Upper lobe of left lung (tissue), 6 donors: ENCODE data around the gene DNMT3A. TPM values are rescaled to one million over a fixed set of nuclear protein-coding genes. Genes with fewer than 3 reads are reported as not detected.

Source experiments
- ATAC-seq, 2 donors: fragments of 200-7000 bp; cut with Tn5 transposase; one replicate each; pipeline ENCODE4 v1.9.1; 2022; ENCODE audit warnings: mild to moderate bottlenecking in 2 of 2, moderate library complexity in 2 of 2; ENCODE audit not compliant: low FRiP score in 2 of 2
- DNase-seq, 2 donors: peaks; one replicate each; pipeline ENCODE4 v3.0.0-alpha.2; 2019 to 2020
- H3K27ac ChIP-seq, 4 donors: fragments of 200-600 bp; sonication (generic); one replicate each; pipeline ENCODE4 v1.5.1; 2016 to 2019
- H3K27me3 ChIP-seq, 4 donors: fragments of 200-600 bp; sonication (generic); one replicate each; pipeline ENCODE4 v1.5.1; 2017 to 2019
- H3K36me3 ChIP-seq, 4 donors: fragments of 200-600 bp; sonication (generic); one replicate each; pipeline ENCODE4 v1.5.1; 2016 to 2019
- H3K4me1 ChIP-seq, 4 donors: fragments of 200-600 bp; sonication (generic); one replicate each; pipeline ENCODE4 v1.5.1; 2018 to 2019
- H3K4me3 ChIP-seq, 4 donors: fragments of 200-600 bp; sonication (generic); one replicate each; pipeline ENCODE4 v1.5.1; 2017 to 2019; ENCODE audit warnings: mild to moderate bottlenecking in 2 of 4, moderate library complexity in 1 of 4
- H3K9me3 ChIP-seq, 4 donors: fragments of 200-600 bp; sonication (generic); one replicate each; pipeline ENCODE4 v1.5.1; 2018 to 2019
- EP300 ChIP-seq, 4 donors: sonication (generic); formaldehyde crosslinking; IDR thresholded peaks; one replicate each; pipeline ENCODE4 v1.5.1; 2017; ENCODE audit warnings: antibody characterized with exemption in 4 of 4, control low read depth in 2 of 4
- POLR2A ChIP-seq, 4 donors: fragments of 450-650 bp; IDR thresholded peaks; one replicate each; pipeline ENCODE4 v1.5.1; 2016 to 2017; ENCODE audit warnings: antibody characterized with exemption in 4 of 4, mild to moderate bottlenecking in 2 of 4
- POLR2AphosphoS5 ChIP-seq, 2 donors: sonication (generic); formaldehyde crosslinking; IDR thresholded peaks; one replicate each; pipeline ENCODE4 v1.5.1; 2017; ENCODE audit warnings: antibody characterized with exemption in 2 of 2
- WGBS, 2 donors: methylation state at CpG; one replicate each; pipeline ENCODE4 v1.1.5; 2017 to 2018; 5-methylcytosine and 5-hydroxymethylcytosine counted together
- total RNA-seq, 6 donors: library from RNA; depleted of rRNA in 4 of 6; stranded (reverse); fragments of >200 nt in 4 of 6; gene quantifications; one replicate each; pipeline versions ENCODE4 v1.1.0 to v1.2.1, GENCODE V29; 2016 to 2021
- TF ChIP-seq, protein P1 (sequence below), 6 experiments: fragments of 450-650 bp in 4 of 6; fragments of 200-600 bp in 2 of 6; sonication (generic) in 2 of 6; IDR thresholded peaks; one replicate each; pipeline ENCODE4 v1.5.1; 2016 to 2019; ENCODE audit warnings: antibody characterized with exemption in 6 of 6
- donor health status: DM: no; HTN: no; CAD: no; lungs with moderate emphysema.
- donor health status: DM: no; HTN: yes; CAD: no; lungs with severe emphysema.

Gene DNMT3A
- total RNA-seq, 6 donors from 2014 or later: 7.8 to 49.2 (median 30.4) TPM

DNA sequence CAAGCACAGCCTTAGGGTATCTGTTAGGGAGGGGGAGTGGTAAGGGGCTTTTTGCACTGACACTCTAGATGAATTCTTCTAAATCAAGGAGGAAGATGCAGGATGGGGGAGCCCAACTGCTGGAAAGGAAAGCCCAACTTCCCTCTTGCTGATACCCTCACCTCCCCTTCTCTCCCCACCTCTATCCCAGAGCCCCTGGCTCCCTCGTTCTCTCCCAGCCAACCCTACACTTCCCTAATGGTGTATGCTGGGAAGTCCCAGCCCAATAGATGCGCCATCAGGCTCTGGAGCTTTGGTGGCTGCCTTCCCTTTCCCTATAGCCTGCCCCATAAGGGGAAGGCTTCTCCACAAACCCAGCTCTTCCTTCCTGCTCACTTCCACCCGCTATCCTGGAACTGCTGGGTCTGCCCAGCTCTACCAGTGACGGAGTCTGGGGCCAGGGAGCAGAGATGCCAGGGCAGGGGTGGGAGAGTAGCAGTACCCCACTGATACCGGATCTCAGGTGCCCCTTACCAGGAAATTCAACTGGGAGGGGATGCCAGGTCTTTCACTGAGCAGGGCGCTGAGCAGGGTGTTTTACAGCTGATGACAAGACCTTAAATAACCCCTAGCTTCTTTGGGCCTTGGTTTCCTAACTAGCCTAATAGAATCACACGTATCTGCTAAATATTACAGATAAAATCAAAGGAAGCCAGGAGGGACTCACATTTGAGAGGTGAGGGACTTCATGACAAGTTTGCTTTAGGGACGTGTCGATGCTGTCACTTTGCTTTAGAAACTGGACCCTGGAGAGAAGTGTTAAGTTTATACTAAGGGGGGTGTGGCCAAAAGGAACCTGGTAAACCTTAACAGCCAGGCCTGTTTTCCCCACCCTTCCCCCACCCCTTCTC lies 82.6 kb downstream of the DNMT3A start:
- TF ChIP-seq POLR2AphosphoS5 (IDR thresholded peaks at IDR 0.05) (no peak), POLR2A (IDR thresholded peaks at IDR 0.05) (no peak)
- no peak for ATAC-seq
- H3K36me3 ChIP-seq: peaks cover 0 to 5% (median 0%) of the 10 kb centered on the region in 4 donors

DNA sequence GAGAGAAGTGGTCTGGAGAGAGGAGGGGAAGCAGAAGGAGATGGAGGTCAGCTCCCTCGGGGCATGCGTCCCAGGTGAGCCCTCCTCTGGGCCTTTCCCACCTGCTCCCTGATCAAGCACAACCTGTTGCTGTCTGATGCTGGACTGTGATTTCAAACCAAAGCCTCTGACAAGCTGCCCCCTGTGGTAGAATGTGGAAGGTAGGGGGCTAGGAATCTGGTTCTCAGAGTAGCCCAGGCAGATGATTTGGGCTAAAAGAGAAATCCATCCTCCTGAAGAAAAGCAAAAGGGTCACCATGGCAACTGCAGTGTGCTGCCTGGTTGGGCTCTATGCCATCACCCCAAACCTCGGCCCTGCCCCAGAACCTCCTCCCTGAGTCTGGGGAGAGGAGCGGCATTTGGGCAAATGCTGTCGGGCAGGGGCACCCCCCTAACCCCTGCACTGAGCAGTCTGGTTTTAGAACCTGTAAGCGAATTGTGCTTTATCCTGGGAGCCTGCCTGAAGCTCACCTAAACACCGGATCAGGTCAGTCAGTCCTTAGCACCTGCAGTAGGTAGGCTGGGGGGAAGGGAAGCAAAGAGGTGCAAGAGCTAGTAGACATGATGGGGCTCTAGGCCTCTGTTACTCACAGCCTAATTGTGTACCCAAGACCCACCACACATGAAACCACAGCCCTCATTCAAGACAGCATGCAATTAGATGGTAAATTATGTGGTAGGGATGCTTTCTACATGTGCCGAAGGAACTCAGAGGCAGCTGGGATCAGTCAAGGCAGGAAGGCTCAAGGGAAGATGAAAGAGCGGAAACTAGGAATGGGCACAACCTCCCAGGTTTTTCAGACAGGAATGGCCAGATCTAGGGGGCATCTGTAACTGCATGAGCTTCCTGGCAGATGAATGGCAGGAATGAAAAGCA lies 83.5 kb downstream of the DNMT3A start:
- no peak for DNase-seq
- H3K27ac ChIP-seq: peak overlapping the region in 1 of 4 donors; percentile 5

More for the DNA sequence above, 82.6 kb downstream of the DNMT3A start:
- H3K27ac ChIP-seq: no peak overlapping the region
- no peak overlapping the region for H3K4me3 ChIP-seq
- 89 to 92% methylated on average over 8 to 9 of the region's 9 CpGs for WGBS, 2 donors
- H3K4me1 ChIP-seq: peaks cover 0 to 10% (median 5%) of the 10 kb centered on the region in 4 donors
- H3K27me3 ChIP-seq: no peaks in the 10 kb centered on the region
- no peaks in the 10 kb centered on the region for H3K9me3 ChIP-seq
- DNase-seq: no peak

DNA sequence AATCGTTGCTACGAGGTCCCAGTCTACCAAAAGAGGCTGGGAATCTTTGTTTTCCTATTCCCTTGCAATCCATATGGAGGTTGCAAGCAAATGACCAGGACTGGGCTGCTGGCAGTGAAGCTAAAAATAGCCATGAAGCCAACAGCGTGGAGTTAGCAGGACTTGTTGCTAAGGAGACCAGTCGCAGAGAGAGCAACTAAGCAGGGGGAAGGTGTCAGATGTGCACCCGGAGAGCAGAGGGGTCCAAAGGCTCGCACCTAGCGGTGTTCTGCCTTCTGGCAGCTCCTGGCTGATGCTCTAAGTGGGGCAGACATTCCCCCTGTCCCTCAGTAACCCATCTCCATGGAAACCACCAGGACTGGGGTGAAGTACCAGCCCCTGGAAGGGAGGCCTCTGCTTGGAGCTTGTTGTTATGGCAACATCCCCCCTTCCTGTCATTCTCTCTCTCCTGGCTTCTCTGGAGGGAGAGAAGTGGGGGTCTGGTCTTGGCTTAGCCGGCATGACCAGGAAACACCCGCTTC lies 84.6 kb downstream of the DNMT3A start:
- Histone ChIP-seq H3K4me3 (no peak overlapping the region), H3K36me3 (peaks cover 0 to 5% (median 0%) of the 10 kb centered on the region in 4 donors), H3K4me1 (peaks cover 5 to 16% (median 10%) of the 10 kb centered on the region in 4 donors), H3K27me3 (no peaks in the 10 kb centered on the region), H3K9me3 (no peaks in the 10 kb centered on the region), H3K27ac (peak overlapping the region in 1 of 4 donors; percentile 5)
- ATAC-seq (no peak), DNase-seq (no peak)
- WGBS, 2 donors: 52 to 57% methylated on average over 8 to 9 of the region's 9 CpGs
- TF ChIP-seq, protein P1, sequence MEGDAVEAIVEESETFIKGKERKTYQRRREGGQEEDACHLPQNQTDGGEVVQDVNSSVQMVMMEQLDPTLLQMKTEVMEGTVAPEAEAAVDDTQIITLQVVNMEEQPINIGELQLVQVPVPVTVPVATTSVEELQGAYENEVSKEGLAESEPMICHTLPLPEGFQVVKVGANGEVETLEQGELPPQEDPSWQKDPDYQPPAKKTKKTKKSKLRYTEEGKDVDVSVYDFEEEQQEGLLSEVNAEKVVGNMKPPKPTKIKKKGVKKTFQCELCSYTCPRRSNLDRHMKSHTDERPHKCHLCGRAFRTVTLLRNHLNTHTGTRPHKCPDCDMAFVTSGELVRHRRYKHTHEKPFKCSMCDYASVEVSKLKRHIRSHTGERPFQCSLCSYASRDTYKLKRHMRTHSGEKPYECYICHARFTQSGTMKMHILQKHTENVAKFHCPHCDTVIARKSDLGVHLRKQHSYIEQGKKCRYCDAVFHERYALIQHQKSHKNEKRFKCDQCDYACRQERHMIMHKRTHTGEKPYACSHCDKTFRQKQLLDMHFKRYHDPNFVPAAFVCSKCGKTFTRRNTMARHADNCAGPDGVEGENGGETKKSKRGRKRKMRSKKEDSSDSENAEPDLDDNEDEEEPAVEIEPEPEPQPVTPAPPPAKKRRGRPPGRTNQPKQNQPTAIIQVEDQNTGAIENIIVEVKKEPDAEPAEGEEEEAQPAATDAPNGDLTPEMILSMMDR (IDR thresholded peaks at IDR 0.05): no peak
- TF ChIP-seq POLR2AphosphoS5 (IDR thresholded peaks at IDR 0.05) (no peak), POLR2A (IDR thresholded peaks at IDR 0.05) (no peak), EP300 (IDR thresholded peaks at IDR 0.05) (no peak)

More for the DNA sequence above, 83.5 kb downstream of the DNMT3A start:
- WGBS, 2 donors: 80 to 90% methylated on average over 8 to 9 of the region's 9 CpGs
- TF ChIP-seq POLR2A (IDR thresholded peaks at IDR 0.05): no peak
- TF ChIP-seq POLR2AphosphoS5 (IDR thresholded peaks at IDR 0.05): no peak
- TF ChIP-seq, protein P1 (IDR thresholded peaks at IDR 0.05): no peak
- TF ChIP-seq EP300 (IDR thresholded peaks at IDR 0.05): no peak
- Histone ChIP-seq H3K4me1 (peaks cover 0 to 10% (median 3%) of the 10 kb centered on the region in 4 donors), H3K9me3 (no peaks in the 10 kb centered on the region), H3K27me3 (no peaks in the 10 kb centered on the region), H3K36me3 (peaks cover 0 to 5% (median 0%) of the 10 kb centered on the region in 4 donors), H3K4me3 (no peak overlapping the region)
- ATAC-seq: no peak

DNA sequence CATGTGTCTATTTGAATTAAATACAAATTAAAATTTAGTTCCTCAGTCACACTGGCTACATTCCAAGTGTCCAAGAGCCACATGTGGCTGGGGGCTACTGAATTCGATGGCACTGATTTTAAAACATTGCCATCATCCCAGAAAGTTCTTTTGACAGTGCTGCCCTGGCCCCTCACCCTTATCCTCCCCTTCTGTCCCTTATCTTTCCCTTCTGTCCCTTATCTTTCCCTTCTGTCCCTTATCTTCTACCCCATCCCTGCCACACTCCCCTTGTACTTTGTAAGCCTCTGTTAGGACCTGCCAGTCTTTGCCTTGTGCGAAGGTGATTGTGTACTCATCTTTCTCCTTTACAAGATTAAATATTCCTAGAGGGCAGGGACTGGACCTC lies 85.2 kb downstream of the DNMT3A start:
- peaks cover 0 to 5% (median 0%) of the 10 kb centered on the region in 4 donors for H3K36me3 ChIP-seq
- H3K4me3 ChIP-seq: no peak overlapping the region
- no peak overlapping the region for H3K27ac ChIP-seq
- TF ChIP-seq POLR2AphosphoS5 (IDR thresholded peaks at IDR 0.05): no peak
- TF ChIP-seq POLR2A (IDR thresholded peaks at IDR 0.05): no peak
- TF ChIP-seq, protein P1 (IDR thresholded peaks at IDR 0.05): no peak
- TF ChIP-seq EP300 (IDR thresholded peaks at IDR 0.05): no peak
- no peaks in the 10 kb centered on the region for H3K9me3 ChIP-seq
- no peak for ATAC-seq
- DNase-seq: no peak
- no peaks in the 10 kb centered on the region for H3K27me3 ChIP-seq
- H3K4me1 ChIP-seq: peaks cover 9 to 21% (median 15%) of the 10 kb centered on the region in 4 donors
- 80 to 82% methylated on average over 2 of the region's 2 CpGs for WGBS, 2 donors
